Measurements from ENCODE around the gene NOX5.
"Not testable (repeated sequence)": the region's sequence is repeated elsewhere in the genome, so short reads cannot be mapped to it uniquely, and the experiment has no call there.

NOX5 gene

GRCh38 chr15:69014454-69014853 lies at the start of gene NOX5:
NOX5 (plus strand) TSS chr15:69014695; CDS start chr15:69014736, 41 bp downstream.
- no peaks in the 10 kb centered on the region for H3K36me3 ChIP-seq

GRCh38 chr15:68966996-68967395 lies 47.5 kb upstream of the NOX5 start:
- H3K9ac ChIP-seq, result no peak overlapping the region
- H3K4me3 ChIP-seq, result no peak overlapping the region
- no peaks in the 10 kb centered on the region for H3K36me3 ChIP-seq
- peaks cover 6% of the 10 kb centered on the region; the same call in 1 of the 2 replicates for H3K4me1 ChIP-seq
- peaks cover 34% of the 10 kb centered on the region for H3K9me3 ChIP-seq
- TF ChIP-seq Cebpa-rat (IDR thresholded peaks at IDR 0.05), result no peak
- no peaks in the 10 kb centered on the region for H4K20me1 ChIP-seq
- H3K27ac ChIP-seq, result no peak overlapping the region
- no peak overlapping the region for H3K4me2 ChIP-seq
- H3K27me3 ChIP-seq, result no peaks in the 10 kb centered on the region

More at GRCh38 chr15:69014454-69014853, at the start of gene NOX5:
- Histone ChIP-seq H3K9ac (no peak within 1 kb of the TSS), H3K27ac (no peak within 1 kb of the TSS), H3K4me1 (no peaks in the 10 kb centered on the region), H3K4me3 (no peak within 1 kb of the TSS), H4K20me1 (no peaks in the 10 kb centered on the region), H3K4me2 (no peak within 1 kb of the TSS), H3K9me3 (peaks cover 8% of the 10 kb centered on the region; the same call in 1 of the 2 replicates), H3K27me3 (no peaks in the 10 kb centered on the region)
- no peak for TF ChIP-seq Cebpa-rat (IDR thresholded peaks at IDR 0.05)

- Histone ChIP-seq H3K27ac (no peak overlapping the region), H4K20me1 (no peaks in the 10 kb centered on the region), H3K27me3 (no peaks in the 10 kb centered on the region), H3K4me2 (no peak overlapping the region), H3K9me3 (peaks cover 34% of the 10 kb centered on the region), H3K4me1 (no peaks in the 10 kb centered on the region), H3K4me3 (no peak overlapping the region), H3K9ac (no peak overlapping the region), H3K36me3 (no peaks in the 10 kb centered on the region)
- no peak for TF ChIP-seq Cebpa-rat (IDR thresholded peaks at IDR 0.05)
These were observed 46.5 kb upstream of the NOX5 start for GRCh38 chr15:68967948-68968347.

GRCh38 chr15:68969298-68969697 lies 45.2 kb upstream of the NOX5 start:
- no peaks in the 10 kb centered on the region for H3K4me1 ChIP-seq
- H3K4me2 ChIP-seq, result no peak overlapping the region
- H3K9me3 ChIP-seq, result peaks cover 34% of the 10 kb centered on the region
- no peaks in the 10 kb centered on the region for H3K36me3 ChIP-seq
- no peaks in the 10 kb centered on the region for H3K27me3 ChIP-seq
- H3K4me3 ChIP-seq, result no peak overlapping the region
- H4K20me1 ChIP-seq, result no peaks in the 10 kb centered on the region
- no peak overlapping the region for H3K9ac ChIP-seq
- no peak overlapping the region for H3K27ac ChIP-seq
- TF ChIP-seq Cebpa-rat (IDR thresholded peaks at IDR 0.05), result no peak

GRCh38 chr15:68972201-68973065 lies 42.1 kb upstream of the NOX5 start:
- TF ChIP-seq Cebpa-rat (IDR thresholded peaks at IDR 0.05), result no peak
- H3K4me2 ChIP-seq, result no peak overlapping the region
- H3K4me1 ChIP-seq, result no peaks in the 10 kb centered on the region
- H3K27me3 ChIP-seq, result no peaks in the 10 kb centered on the region
- no peak overlapping the region for H3K4me3 ChIP-seq
- H3K27ac ChIP-seq, result no peak overlapping the region
- no peak overlapping the region for H3K9ac ChIP-seq
- H3K36me3 ChIP-seq, result no peaks in the 10 kb centered on the region
- no peaks in the 10 kb centered on the region for H4K20me1 ChIP-seq
- H3K9me3 ChIP-seq, result peaks cover 48% of the 10 kb centered on the region

GRCh38 chr15:68975651-68976160 lies 38.8 kb upstream of the NOX5 start:
- not testable (repeated sequence) for H4K20me1 ChIP-seq, H3K4me1 ChIP-seq, H3K36me3 ChIP-seq, H3K27me3 ChIP-seq, H3K4me3 ChIP-seq, H3K4me2 ChIP-seq, H3K27ac ChIP-seq, H3K9ac ChIP-seq
- H3K9me3 ChIP-seq, result peaks cover 33% of the 10 kb centered on the region

GRCh38 chr15:68977426-68977825 lies 37.1 kb upstream of the NOX5 start:
- not testable (repeated sequence) for H3K4me2 ChIP-seq, H3K4me3 ChIP-seq, H3K27me3 ChIP-seq, H3K9ac ChIP-seq, H3K27ac ChIP-seq, H3K4me1 ChIP-seq, H4K20me1 ChIP-seq, H3K36me3 ChIP-seq
- peaks cover 33% of the 10 kb centered on the region for H3K9me3 ChIP-seq

- H3K4me3 ChIP-seq, result no peak overlapping the region
- no peaks in the 10 kb centered on the region for H3K27me3 ChIP-seq
- no peaks in the 10 kb centered on the region for H3K36me3 ChIP-seq
- no peak overlapping the region for H3K27ac ChIP-seq
- no peaks in the 10 kb centered on the region for H4K20me1 ChIP-seq
- H3K9ac ChIP-seq, result no peak overlapping the region
- TF ChIP-seq Cebpa-rat (IDR thresholded peaks at IDR 0.05), result no peak
- no peak overlapping the region for H3K4me2 ChIP-seq
- H3K4me1 ChIP-seq, result peaks cover 5% of the 10 kb centered on the region
- H3K9me3 ChIP-seq, result peaks cover 33% of the 10 kb centered on the region
These were observed 35.5 kb upstream of the NOX5 start for GRCh38 chr15:68979006-68979405.

- H3K4me2 ChIP-seq, result no peak overlapping the region
- H3K36me3 ChIP-seq, result no peaks in the 10 kb centered on the region
- no peaks in the 10 kb centered on the region for H3K27me3 ChIP-seq
- H4K20me1 ChIP-seq, result no peaks in the 10 kb centered on the region
- peaks cover 29% of the 10 kb centered on the region for H3K9me3 ChIP-seq
- H3K27ac ChIP-seq, result no peak overlapping the region
- no peak for TF ChIP-seq Cebpa-rat (IDR thresholded peaks at IDR 0.05)
- H3K4me3 ChIP-seq, result no peak overlapping the region
- H3K4me1 ChIP-seq, result peaks cover 9% of the 10 kb centered on the region
- no peak overlapping the region for H3K9ac ChIP-seq
These were observed 34.7 kb upstream of the NOX5 start for GRCh38 chr15:68979816-68980215.

GRCh38 chr15:68980786-68981185 lies 33.7 kb upstream of the NOX5 start:
- H3K4me3 ChIP-seq, result no peak overlapping the region
- H3K27me3 ChIP-seq, result no peaks in the 10 kb centered on the region
- TF ChIP-seq Cebpa-rat (IDR thresholded peaks at IDR 0.05), result no peak
- peaks cover 9% of the 10 kb centered on the region for H3K4me1 ChIP-seq
- no peak overlapping the region for H3K27ac ChIP-seq
- no peak overlapping the region for H3K9ac ChIP-seq
- H3K4me2 ChIP-seq, result no peak overlapping the region
- no peaks in the 10 kb centered on the region for H3K36me3 ChIP-seq
- H4K20me1 ChIP-seq, result no peaks in the 10 kb centered on the region
- H3K9me3 ChIP-seq, result peaks cover 20% of the 10 kb centered on the region
